ENCODE measurements around the gene BCL2L1.

GRCh38 chr20:31662372-31662854, 60.3 kb downstream of the BCL2L1 start:
- no peak for TF ChIP-seq CTCF (conservative IDR thresholded peaks at IDR 0.05; ENCODE audit: low read depth, low read length)
- no peak for TF ChIP-seq EZH2 (IDR thresholded peaks at IDR 0.05; ENCODE audit: low read length, unreplicated experiment)

Data from PC-3 (cell line).